GM18505 (cell line): ENCODE results near the gene CHRM2.

Experiments used
- ATAC-seq: cut with Tn5 transposase; IDR thresholded peaks from one replicate; pipeline ENCODE4 v1.9.1; 2021; ENCODE audit not compliant: unreplicated experiment
- POLR2A ChIP-seq: IDR thresholded peaks from 4 replicates; pipeline ENCODE4 v1.6.1; 2011; ENCODE audit warnings: borderline replicate concordance; ENCODE audit not compliant: insufficient read depth, insufficient read length; ENCODE audit errors: extremely low read depth

Gene CHRM2

GRCh38 chr7:136914016-136914415 is 45.6 kb downstream of the CHRM2 start:
- no peak for ATAC-seq
- TF ChIP-seq POLR2A, result no peak

- no peak for TF ChIP-seq POLR2A
- ATAC-seq, result no peak
Observed at GRCh38 chr7:136919820-136920219, 51.4 kb downstream of the CHRM2 start.

GRCh38 chr7:136923111-136923667 is 54.7 kb downstream of the CHRM2 start:
- TF ChIP-seq POLR2A, result no peak

DNA sequence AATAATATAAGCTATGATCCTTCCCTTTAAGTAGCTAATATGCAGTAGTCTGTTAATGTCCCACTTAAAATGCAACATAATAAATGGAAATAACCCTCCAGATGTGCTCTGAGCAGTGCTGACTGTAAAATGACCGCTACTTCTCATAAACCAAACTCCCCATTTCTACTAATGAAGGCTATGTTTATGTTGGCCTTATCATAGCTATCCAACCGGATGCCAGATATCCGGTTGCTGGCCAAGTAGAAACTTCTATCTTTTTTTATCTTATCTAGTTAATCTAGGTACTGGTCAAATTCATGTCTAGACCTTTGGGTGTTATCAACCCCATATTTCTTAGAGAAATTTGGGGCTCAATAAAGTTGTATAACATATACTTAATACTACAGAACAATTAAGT is 56.6 kb downstream of the CHRM2 start:
- no peak for ATAC-seq
- TF ChIP-seq POLR2A, result no peak

More at GRCh38 chr7:136923111-136923667, 54.7 kb downstream of the CHRM2 start:
- no peak for ATAC-seq

- TF ChIP-seq POLR2A, result no peak
Observed at GRCh38 chr7:136925556-136925955, 57.1 kb downstream of the CHRM2 start.

DNA sequence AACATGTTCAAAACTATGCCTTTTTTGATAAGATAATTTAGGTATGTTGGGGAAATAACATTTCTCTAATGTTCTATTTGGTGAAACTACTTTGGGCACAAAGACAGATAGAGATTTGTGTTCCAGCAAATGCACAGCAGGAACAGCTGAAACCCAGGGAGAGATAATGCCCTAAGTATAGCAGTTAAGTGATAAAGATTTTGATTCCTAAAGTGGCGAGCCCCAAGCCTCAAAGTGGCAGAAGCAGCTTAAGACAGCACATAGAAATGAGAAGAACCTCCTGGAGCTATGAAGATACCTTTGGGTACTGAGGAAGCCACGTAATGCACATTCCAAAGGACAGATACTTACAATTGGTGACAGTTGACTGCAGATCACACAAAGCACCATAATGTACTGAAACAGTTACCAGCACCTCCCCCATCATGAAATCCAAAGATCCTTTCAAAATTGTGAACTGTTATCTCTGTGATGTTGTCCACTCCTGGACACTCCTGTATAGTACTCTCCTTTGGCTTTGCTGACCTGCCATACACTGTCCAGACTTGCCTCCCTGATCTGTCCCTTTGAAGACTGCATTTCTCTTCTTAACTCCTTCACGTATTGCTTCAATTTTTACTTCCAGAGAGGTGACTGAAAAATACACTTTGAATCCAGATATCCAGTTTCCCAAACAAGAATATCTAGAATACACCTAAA is 62.9 kb downstream of the CHRM2 start:
- ATAC-seq, result no peak
- no peak for TF ChIP-seq POLR2A

More at GRCh38 chr7:136925556-136925955, 57.1 kb downstream of the CHRM2 start:
- no peak for ATAC-seq

DNA sequence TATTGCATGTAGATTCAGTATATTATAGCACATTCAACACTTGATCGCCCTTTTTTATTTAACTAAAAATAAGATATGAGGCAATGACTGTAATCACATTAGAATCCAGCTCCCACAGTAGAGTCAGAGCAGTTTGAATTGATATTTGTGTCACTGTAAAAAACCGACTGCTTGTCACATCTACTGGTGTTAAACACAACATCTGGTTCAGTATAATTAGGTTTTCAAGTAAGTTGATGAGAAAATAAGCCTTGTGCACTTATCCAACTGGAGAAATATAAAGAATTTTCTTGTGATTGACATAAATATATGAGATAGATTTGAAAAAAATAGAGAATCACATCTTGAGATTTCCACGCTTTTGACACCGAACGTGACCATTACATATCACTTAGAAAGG is 69.0 kb downstream of the CHRM2 start:
- no peak for TF ChIP-seq POLR2A
- no peak for ATAC-seq

DNA sequence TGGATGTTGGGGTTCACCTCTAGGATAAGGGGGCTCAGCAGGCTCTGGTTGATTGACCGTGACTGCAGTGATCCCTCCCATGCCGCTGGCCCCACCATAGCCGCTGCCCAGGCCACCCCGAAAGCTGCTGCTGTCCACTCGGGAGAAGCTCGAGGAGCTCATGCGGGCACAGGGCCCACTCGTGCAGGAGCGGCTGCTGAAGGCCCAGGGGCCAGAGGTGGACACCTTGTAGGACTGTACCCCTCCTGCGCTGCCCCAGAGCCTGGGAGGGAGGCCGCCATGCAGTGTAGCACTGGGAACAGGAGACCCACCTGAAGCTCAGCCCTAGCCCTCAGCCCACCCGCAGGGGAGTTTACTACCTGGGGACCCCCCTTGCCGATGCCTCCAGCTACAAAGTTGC is 70.0 kb downstream of the CHRM2 start:
- ATAC-seq, result no peak

DNA sequence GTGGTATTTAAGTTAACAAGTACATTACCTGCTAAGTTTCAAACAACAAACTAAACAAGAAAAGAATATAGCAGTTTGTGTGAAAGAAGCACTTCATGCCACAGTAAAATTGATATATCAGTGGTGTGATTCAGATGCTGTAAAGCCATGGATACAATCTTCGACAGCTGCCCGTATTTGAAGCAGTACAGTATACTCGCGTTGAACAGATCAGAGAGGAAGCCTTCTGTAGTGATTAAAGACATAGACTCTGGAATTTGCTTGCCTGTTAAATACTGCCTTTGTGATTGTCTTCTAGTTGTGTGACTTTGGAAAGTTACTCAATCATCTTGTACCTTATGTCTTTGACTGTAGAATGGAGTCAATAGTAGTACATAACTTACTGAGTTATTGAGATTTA is 71.7 kb downstream of the CHRM2 start:
- no peak for ATAC-seq
- no peak for TF ChIP-seq POLR2A

More for the DNA sequence above, 70.0 kb downstream of the CHRM2 start:
- no peak for TF ChIP-seq POLR2A

DNA sequence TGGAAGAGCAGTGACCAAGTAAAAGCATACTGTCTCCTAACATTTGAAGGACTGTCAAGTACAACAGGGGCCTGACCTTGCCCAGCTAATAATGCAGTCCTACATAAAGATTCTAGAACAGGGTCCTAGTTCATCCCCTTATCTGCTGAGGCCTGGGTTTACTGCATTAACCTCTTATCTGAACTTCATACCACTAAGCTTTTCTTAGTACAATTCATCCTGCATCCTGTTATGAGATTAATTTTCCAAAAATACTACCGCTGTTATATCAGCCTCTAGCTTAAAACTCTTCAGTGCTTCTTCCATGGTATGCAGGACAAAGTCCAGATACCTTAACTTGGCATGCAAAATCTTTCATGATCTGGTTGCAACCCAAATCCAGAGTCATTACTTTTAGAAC is 72.5 kb downstream of the CHRM2 start:
- ATAC-seq, result no peak
- no peak for TF ChIP-seq POLR2A

DNA sequence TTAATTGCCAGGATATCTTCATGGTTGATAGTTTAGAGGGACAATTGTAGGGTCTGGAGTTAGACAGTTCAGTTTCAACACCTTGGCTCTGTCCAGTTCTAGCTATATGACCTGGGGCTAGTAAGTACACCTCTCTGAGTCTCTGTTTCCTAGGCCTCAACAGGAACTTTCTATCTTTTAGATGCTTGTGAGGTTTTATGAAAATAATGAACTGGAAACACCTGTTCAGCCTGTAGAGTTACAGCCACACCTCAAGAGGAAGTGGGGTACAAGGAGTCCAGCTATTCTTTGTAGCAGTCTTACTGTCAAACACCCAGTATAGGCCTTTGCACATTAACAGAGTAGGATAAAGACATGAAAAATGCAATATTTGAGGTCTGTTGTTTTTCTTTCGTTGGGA is 73.4 kb downstream of the CHRM2 start:
- no peak for TF ChIP-seq POLR2A
- no peak for ATAC-seq

DNA sequence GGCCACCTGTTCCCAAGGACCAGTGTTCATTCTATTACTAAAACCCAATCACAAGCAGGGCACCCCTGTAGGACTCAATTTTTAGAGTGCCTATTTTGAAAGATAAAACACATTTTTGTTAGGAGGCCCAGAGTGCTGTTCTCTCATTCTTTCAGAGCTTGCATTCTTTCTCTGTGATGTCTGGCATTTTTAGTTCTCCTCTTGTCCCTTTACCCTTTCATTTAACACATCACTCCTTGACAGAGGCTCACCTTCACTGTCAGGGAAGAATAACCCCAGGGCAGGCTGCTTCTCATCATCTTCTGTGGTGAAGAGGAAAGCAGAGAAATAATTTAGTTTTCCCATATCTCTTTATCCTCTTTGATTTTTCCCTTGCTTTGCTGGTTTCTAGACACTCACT is 73.9 kb downstream of the CHRM2 start:
- ATAC-seq, result no peak
- no peak for TF ChIP-seq POLR2A

DNA sequence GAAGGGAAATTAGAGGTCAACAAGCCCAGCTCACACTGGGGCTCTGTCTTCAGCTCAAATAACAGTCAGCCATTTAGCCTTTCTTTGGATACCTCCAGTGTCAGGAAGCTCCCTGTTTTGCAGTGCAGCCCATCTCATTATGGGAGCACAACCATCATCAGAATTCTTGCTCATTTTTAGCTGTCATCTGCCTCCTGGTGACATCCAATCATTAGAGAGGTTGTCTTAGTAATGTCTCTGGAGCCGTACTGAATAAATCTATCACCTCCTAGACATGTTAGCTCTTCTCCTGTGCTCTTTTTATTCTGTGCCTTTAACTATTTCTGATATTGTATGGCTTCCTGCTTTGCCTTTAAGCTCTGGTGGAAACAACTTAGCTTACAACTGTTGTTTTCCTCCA is 74.5 kb downstream of the CHRM2 start:
- ATAC-seq, result no peak
- no peak for TF ChIP-seq POLR2A

GRCh38 chr7:136947347-136947746 is 78.9 kb downstream of the CHRM2 start:
- ATAC-seq, result no peak
- TF ChIP-seq POLR2A, result no peak
